Posterior vena cava (tissue), 2 donors: ENCODE data around the gene TAOK2. TPM values are rescaled to one million over a fixed set of nuclear protein-coding genes. Genes with fewer than 3 reads are reported as not detected.
A peak's percentile ranks its signal among the peaks of the same experiment; 100 is the strongest.

Experiments used
- DNase-seq: peaks from one replicate; pipeline ENCODE4 v3.0.0-alpha.2; 2020; ENCODE audit warnings: low spot score
- intact Hi-C, 2 donors: fragments of 100-400 bp; cut with DNase I; formaldehyde crosslinking; loops; one replicate each; pipeline versions ENCODE4 v1.14.1 to v1.14.2; 2022 to 2023
- total RNA-seq, 2 donors: library from RNA; stranded (reverse); fragmentation: NEBNext Ultra II Directional; extraction: Animal tissue kit (Norgen Biotek cat#: 25700); gene quantifications; one replicate each; pipeline ENCODE4 v1.2.1, GENCODE V29; 2021
- donor health status: DM: yes; HTN: yes; CAD: no.
- donor health status: DM: yes; HTN: yes; CAD: no.

TAOK2 gene
- total RNA-seq, 2 donors from 2014 or later, result 35.0 to 35.7 TPM

DNA sequence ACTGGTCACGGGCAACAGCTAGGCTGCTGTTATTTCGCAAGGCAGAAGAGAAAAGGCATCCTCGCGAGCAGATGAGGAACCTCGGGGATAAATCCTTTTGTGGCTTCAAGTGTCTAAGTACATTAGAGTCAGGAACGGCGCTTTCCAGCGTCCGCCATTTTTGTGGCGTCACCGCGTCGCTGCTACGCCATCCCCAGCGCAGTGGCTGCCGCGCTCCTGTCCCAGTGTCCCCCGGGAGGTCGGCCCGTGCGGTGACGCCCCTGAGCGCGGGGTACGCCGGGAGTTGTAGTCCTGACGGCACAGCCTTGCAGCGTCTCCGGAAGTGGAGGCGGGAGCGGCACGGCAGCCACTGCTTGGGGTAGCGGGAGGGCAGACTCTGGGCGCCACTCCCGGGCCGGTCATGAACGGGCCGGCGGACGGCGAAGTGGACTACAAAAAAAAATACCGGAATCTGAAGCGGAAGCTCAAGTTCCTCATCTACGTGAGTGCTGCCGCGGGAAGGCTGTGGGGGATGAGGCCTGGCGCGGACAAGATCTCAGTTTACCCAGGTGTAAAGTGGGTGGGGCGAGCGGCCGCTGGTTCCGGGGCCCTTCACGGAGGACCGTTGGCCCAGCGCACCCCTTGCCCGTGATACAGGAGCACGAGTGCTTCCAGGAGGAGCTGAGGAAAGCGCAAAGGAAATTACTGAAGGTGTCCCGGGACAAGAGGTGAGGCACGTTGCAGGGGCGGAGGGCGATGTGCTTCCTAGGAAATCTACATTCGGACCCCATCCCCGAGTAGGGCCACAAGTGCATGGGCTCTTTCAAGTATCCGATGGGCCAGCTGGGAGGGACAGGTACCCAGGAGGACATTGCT, 22.5 kb downstream of the TAOK2 start, which contains the start of gene INO80E:
Gene INO80E (plus strand): TSS at position 331 of the 855 bp plus-strand sequence. CDS start 70 bp downstream, at position 401.
- intact Hi-C loops, result loop anchor here in 1 of 2 donors (2.0 kb wide), 1 partner anchor 15 kb away; no protein-coding TSS in a partner anchor
- peak; percentile 100 for DNase-seq

DNA sequence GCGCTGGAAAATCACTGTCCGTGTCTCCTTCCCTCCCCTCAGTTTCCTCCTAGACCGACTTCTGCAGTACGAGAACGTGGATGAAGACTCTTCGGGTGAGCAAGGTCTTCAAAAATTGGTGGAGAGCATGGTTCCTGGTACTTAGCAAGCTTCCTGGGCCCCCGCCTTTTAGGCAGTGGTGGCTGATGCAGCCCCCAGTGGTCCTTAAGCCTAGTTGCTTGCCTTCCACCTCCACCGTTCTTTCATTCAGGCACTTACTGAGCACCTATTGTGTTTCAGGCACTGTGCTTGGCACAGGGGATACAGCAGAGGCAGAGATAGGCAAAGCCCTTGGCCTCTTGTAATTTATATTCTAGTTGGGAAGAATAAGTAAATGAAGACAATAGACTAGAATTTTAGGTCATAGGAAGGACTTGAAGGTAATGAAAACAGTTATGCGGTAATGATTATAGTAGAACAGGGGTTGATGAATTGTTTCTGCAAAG, 23.1 kb downstream of the TAOK2 start:
- no peak for DNase-seq
- intact Hi-C loops, result no loop called here

DNA sequence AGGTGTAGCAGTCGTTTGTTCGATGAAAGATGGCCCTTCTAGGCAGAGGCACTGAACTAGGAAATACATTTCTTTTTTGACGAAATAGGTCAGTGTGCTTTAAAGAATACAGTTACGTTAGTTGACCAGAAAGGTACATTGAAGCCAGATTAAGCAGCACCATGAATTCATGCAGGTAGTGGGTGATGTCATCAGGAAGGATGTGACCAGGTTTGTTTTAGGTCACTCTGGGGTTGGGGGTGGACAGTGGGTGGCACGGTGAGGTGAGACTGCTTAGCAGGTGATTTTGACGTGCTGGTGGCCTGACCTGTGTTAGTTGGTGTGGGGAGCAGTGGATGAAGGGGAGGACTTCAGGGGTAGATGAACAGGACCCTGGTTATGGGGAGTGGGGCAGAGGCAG, 25.9 kb downstream of the TAOK2 start:
- DNase-seq, result no peak
- intact Hi-C loops, result loop anchor here in 1 of 2 donors (5.0 kb wide), 1 partner anchor 177 kb away; the partner anchor contains the start of gene MVP

DNA sequence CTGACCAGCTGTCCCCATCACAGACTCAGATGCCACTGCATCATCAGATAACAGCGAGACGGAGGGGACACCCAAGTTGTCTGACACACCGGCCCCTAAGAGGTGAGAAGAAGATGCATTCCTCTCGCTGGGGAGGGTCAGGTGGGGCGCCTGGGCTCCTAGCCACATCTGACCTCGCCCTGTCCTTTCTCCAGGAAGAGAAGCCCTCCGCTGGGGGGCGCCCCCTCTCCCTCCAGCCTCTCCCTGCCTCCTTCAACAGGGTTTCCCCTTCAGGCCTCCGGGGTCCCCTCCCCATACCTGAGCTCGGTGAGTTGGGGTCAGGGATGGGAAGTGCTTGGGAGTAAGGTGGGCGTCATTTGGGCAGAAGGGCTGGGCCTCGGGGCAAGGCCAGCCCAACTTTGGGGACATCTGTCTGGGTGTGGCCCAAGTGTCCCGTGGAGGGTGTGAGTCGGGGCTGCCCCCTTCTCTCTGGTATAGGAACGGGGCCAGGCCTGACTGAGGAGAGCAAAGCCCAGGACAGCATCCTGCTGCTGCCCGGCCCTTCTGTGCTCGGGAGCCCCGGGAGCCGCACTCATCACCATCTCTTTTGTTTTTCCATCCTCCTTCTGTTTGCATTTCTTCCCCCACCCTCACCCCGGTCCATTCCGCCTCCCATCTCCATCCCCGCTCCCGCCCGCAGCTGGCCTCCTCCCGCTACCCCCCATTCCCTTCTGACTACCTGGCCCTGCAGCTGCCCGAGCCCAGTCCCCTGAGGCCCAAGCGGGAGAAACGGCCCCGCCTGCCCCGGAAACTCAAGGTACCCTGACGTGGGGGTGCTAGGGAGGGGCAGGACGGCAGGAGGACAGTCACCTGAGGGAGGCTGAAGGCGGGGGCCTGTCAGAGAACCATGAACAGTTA, 27.3 kb downstream of the TAOK2 start:
- DNase-seq, result no peak
- intact Hi-C loops, result loop anchor here in 1 of 2 donors (5.0 kb wide), 1 partner anchor 179 kb away; the partner anchor contains the start of gene MVP

DNA sequence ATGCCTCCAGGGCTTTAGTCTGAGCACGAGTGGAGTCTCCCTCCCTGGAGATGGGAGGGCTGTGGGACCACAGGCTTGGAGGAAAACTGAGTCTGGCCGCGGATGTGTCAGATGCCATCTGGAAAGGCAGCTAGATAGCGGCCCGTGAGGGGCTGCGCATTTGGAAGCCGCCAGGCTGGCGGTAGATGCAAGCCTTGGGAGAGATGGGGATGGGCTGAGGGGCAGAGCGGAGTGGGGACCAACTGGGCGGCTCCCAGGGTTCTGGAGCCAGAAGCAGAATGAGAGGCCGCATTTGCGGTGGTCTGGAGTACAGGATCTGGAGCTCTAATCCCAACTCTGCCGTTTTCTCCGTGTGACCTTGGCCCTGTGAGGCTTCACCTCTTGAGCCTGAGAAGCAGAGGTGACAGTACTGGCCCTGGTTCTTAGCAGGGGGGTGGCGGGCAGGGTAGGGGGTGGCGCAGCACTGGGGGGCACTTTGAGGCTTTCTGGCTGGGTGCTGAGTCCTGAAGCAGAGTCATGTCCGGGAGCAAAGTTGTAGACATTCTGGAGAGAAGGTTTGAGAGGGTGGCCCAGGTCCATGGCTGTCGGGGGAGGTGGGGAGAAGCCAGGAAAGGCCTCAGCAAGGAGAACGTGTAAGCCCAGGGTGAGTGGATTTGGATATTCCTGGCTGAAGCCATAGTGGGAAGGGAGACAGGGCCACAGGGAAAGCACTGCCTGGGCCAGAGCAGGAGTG, 29.1 kb downstream of the TAOK2 start:
- no peak for DNase-seq
- intact Hi-C loops, result loop anchor here in 1 of 2 donors (5.0 kb wide), 1 partner anchor 180 kb away; the partner anchor contains the start of gene MVP

DNA sequence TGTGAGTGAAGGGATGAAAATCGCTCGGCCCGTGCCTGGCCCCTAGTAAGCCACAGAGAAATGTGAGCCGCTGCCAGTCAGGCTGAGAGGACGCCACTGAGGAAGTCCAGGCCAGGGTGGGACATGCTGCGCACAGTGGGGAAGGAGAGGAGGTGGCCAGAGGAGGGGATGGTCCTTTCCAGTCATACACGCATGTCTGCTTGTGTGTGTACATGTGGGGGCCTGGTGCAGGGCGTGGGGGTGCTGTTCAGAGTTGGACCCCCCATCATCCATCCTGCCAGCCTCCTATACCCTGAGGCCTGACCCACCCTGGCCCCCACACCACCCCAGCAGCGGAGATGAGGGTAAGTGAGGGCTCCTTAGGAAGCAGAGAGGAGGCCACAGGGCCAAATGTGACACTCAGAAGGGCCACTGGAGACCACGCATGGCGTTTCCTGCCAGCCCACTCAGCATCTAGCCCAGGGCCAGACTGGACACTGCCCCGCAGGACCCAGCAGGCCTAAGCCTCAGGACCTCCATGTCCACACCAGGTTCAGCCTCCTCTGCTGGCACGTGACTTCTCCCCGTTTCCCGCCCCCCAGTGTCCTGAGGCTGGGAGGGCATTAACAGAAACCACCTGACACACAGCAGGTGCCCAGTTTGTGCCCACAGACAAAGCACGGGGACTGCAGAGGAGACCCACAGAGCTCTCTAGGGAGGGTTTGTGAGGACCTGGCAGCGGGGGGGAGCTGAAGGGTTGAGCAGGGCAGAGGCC, 30.2 kb downstream of the TAOK2 start:
- intact Hi-C loops, result loop anchor here in 1 of 2 donors (5.0 kb wide), 1 partner anchor 182 kb away; the partner anchor contains the start of gene MVP
- no peak for DNase-seq

DNA sequence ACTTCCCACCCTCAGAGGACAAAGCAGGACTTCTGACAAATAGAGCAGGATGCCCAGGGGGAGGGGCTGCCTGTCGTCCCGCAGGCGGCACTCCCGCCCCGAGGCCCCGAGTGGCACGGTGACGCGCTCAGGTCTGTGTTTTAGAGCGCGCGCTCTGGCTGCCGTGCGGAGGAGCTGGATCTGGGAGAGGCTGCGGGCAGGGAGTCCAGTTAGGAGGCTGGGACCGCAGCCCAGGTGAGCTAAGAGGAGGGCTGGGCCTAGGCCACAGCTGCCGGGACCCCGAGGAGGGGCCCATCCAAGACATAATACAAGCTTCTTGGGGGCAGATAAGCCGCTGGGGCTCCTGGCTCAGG, 30.7 kb downstream of the TAOK2 start:
- intact Hi-C loops, result loop anchor here in 1 of 2 donors (5.0 kb wide), 1 partner anchor 182 kb away; the partner anchor contains the start of gene MVP
- no peak for DNase-seq

DNA sequence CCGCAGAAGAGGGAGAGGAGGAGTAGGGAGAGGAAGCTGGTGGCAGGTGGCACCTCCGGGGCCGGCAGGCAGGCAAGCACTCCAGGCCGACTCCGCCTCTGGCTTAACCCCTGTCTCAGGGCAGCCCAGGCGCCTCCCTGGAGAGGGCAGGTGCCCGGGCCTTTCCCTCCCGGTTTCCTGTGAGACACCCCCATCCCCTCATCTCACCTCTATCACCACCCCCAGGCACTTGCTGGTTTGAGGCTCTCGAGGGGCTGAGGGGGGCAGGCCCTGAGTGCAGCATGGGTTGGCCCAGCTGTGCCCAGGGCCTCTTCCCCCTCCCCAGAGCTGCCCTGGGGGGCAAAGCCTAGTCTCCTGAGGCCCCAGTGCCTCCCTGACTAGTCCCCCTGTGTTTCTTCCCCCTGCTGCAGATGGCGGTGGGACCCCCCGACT, 31.2 kb downstream of the TAOK2 start:
- intact Hi-C loops, result loop anchor here in 1 of 2 donors (5.0 kb wide), 1 partner anchor 183 kb away; the partner anchor contains the start of gene MVP
- DNase-seq, result no peak

DNA sequence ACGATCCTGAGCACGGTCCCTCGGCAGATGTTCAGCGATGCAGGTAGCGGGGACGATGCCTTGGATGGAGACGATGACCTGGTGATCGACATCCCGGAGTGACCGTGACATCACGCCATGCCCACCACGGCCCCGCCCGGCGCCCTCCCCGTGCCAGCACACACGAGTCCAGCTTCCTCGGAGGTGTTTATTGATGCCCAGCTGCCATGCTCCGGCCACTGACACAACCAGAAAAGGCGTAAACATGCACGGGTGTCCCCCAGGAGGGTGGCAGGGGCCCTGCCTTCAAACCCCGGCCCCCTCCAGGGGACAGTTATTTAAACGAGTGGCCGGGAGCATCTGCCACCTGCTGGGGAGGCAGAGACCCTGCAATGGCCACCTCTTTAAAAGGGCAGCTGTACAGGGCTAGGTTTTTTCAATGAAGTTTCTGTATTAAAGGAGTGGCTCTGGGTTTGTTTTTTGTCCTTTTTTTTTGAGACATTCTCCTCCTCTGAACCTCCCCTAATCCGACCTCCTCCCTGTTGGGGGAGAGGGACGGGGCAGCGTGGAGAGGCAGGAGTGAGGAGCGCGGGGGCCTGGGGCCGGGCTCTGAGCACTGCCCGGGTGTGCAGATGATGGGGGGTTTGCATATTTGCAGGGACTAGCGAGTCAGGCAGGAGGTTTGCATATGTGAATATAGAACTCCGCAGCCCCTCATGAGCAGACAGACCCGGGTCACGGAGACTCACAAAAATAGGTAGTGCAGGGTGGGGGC, 31.9 kb downstream of the TAOK2 start:
- DNase-seq, result no peak
- intact Hi-C loops, result no loop called here

DNA sequence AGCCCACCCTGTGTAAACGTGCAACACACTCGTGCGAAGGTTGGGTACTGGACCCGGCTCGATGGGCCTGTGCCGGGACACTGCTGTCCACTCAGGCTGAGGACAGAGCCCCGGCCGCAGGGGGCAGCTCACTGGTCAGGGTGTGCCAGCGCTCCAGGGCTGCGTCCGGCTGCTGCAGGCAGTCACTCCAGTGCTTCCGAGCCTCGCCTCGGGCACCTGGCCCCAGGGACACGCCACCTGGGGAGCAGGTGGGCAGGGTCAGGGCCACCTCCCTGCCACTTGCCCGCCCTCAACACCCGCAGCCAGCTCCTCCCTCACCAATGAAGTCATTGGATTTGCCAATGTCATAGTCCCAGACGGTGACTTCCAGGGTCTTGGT, 32.4 kb downstream of the TAOK2 start:
- no peak for DNase-seq
- intact Hi-C loops, result no loop called here

DNA sequence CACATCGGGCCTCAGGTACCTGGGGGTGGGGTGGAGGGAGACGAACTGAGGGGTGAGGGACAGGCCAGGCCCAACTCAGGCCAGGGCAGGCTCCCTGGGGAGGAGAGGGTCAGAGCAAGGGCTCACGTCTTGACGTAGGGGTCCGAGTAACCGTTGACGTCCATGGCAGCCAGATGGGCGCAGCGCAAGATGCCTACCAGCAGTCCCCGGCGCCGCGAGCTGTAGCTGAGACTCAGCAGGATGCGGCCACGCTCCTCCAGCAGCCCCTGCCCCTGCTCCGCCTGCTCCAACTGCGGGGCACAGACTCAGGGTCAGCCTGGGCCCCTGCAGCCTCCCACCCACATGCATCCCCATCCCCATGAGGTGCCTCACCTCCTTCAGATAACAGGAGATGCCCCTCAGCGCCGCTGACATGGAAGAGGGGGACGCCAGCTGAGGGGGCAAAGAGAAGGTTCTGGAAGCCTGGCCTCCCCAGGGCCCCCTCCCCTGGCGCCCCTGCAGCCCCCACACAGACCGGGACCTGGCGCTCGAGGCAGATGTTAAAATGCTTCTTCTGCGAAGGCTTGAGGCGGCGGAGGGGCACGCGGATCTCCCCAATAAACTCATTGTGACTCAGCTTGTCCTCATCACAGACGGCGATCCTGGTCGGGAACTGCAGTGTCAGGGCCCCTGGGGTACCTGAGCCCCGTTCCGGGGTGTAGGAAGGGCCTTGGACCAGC, 33.1 kb downstream of the TAOK2 start:
- no peak for DNase-seq
- intact Hi-C loops, result no loop called here

DNA sequence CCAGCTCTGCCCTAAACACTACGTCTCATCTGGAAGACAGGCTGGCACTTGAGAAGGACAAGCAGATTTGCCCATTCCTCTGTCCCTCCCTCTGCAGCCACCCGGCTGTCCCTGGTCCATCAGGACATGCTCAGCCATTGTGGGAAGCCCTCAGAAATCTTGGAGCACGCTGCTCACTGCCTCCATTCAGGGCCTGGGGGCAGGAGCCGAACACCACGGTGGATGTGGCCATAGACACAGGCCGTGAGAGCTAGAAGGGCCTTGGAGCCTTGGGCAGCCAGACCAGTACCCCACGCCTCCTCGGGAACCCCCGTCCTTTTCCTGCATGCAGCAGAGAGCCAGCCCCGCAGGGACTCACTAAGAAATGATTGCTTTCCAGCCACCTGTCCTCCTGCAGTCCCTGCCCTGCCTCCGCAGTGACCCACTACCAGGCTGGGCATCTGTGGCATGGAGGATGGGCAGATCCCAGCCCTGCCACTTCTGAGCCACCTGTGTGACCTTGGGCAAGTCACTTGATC, 33.8 kb downstream of the TAOK2 start:
- no peak for DNase-seq
- intact Hi-C loops, result no loop called here

DNA sequence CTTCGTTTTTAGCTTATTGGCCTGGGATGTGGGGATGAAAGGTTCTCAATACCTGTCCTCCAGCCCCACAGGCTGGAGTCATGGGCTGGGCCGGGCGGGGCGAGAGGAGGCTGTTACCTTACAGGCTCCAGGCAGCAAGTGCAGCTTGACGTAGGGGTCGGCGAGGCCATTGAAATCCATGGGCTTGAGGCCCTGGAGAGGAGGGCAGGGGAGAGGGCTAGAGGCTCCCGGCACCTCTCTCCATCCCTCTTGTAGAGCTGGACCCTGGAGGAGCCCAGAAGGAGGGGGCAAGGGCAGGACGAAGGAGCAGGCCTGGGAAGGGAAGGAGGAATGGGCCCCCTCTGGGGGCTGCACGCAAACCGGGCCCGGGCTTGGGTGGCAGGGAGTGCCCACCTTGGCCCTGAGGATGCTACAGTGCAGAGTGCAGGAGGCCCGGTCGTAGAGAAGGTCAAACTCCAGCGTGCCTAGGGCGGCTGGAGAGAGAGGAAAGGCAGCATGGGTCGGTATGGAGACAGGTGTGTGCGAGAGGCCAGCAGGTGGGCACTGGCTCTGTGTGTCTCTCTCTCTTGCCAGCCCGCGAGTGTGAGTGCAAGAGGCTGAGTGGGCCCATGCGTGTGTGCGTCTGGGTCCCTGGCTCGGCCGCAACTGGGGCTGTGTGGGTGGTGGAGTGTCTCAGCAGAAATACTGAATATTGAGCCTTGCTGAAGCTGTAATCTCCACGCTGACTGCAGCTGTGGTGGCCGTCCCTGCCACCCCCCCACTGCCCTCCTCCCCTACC, 35.6 kb downstream of the TAOK2 start:
- intact Hi-C loops, result no loop called here
- no peak for DNase-seq

DNA sequence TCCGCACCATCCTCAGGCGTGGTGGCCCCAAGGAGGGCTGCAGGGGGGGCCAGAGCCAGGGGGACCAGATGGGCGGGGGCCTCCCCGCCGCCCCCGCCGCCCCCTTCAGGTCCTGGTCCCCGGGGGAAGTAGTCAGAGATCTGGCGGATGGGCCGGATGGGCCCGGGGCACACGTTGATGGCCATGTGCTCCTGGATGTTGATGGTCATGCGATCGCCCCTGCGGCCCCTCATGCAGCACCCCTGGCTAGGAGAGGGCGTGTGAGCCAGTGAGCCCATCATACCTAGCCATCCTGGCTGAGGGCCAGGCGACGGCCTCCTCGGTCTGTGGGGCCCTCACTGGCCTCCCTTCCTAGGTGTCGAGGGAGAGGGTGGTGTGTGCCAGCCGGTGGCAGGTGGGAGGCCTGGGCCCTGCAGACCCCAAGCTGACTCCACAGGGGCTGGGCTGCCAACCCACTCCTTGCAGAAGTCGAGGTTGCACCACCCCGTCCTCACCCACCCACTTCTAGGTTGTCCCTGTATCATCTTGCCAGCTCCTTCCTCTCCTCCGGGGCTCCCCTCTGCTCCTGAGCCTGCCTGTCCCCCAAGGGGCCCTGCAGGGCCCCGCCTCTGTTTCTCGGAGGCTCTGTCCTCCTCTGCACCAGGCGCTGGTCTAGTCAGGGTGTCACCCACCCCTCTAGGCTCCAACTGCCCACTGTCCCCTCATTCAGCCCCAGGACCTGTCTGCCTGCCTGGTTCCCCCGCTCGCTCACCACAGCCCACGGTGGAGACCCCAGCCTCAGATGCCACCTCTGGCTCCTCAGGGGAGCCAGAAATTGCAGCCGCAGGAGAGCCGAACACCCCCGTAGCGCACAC, 36.5 kb downstream of the TAOK2 start:
- no peak for DNase-seq
- intact Hi-C loops, result no loop called here
